ENCODE measurements around the gene CETN2. TPM values are rescaled to one million over a fixed set of nuclear protein-coding genes. Genes with fewer than 3 reads are reported as not detected.
A peak's percentile ranks its signal among the peaks of the same experiment; 100 is the strongest.

Gene CETN2
- total RNA-seq: 25.0 and 28.0 TPM in 2 replicates

DNA sequence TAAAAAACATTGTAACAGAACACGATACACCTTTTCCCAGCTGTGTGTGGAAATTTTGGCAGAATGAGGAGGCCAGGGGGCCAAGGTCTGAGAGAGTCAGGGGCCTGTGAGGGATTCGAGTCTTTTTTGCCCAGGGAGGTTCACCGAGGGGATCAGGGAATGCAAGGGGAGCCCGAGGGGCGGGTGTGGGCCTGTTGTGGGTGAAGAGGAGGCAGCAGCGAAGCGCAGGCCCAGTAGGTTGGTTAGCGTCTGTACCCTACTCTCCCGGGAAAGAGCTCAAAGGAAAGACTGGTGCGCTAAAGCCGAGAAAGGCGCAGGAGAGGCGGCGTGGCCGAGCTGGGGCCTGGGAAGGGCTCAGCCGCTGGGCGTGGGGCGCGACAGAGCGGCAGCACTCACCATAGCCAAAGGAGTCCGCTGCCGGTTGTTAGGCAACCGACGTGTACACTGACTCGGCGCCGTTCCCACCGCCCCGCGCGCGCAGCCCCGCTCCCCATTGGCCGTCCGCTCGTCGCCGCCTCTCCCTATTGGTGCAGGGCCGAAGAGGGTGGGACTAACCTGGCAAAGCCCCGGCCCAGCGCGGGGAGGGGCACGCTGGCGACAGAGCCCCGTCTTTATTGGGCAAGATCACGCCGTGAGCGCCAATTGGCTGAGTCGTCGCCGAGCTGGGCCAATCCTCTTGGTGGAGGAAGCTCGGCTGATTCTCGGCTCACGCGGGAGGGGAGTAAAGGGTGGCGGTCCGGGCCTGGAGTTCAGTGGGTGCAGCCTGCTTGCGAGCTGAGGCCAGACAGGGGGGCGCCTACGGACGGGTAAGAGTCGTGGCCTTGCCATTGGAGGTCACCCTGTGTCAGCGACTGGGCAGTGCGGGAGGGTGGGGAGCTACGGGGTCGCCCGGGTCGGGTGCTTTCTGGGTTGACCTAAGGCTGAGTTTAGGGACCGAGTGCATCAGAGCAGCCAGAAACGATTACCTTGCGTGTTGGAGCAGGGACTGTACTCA, at the start of gene CETN2, which contains the start of gene NSDHL:
Gene CETN2 (minus strand): TSS at position 446 of the 994 bp plus-strand sequence. CDS start 47 bp downstream, at position 399.
Gene NSDHL (plus strand): TSS at position 752 of the 994 bp plus-strand sequence. CDS start 15,262 bp downstream, outside the sequence.
- FAIRE-seq: no peak

DNA sequence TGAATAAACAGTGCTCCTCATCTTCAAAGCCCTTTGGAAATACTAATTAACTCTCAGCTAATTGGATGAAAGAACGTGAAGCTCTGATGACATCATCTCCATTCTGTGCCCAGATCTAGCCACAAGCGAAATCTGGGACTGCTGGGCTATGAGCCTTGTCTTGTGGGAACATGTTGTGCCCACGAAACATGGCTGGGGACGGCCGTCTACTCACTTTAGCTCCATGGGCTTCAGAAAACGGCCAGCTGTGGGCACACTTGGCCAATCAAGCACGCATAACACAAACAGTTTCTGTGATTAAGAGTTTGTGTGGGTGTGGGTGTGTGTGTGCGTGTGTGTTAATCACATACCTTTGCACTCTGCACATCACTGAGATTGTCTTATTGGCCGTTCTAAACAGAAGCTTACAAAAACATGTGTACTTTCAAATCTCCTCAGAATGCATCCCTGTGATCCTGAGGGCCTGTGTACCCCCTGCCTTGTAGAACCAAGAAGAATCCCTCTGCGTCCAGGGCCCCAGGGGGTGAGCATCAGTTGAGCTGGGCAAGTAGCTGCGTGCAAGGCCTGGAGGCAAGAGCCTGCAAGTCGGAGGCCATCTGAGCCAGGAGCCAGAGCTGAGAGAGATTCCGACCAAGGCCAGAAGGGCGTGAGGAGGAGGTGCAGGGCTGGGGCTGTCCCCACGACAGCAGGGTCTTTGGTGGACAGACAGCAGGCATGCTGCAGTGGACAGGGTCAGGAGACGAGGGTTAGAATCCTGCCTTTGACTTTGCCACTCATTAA, 48.6 kb upstream of the CETN2 start:
- FAIRE-seq: peak; percentile 80
- H3K36me3 ChIP-seq (ENCODE audit: control insufficient read depth, insufficient read depth, low read length): no peaks in the 10 kb centered on the region
- TF ChIP-seq, protein P1, sequence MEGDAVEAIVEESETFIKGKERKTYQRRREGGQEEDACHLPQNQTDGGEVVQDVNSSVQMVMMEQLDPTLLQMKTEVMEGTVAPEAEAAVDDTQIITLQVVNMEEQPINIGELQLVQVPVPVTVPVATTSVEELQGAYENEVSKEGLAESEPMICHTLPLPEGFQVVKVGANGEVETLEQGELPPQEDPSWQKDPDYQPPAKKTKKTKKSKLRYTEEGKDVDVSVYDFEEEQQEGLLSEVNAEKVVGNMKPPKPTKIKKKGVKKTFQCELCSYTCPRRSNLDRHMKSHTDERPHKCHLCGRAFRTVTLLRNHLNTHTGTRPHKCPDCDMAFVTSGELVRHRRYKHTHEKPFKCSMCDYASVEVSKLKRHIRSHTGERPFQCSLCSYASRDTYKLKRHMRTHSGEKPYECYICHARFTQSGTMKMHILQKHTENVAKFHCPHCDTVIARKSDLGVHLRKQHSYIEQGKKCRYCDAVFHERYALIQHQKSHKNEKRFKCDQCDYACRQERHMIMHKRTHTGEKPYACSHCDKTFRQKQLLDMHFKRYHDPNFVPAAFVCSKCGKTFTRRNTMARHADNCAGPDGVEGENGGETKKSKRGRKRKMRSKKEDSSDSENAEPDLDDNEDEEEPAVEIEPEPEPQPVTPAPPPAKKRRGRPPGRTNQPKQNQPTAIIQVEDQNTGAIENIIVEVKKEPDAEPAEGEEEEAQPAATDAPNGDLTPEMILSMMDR (IDR thresholded peaks at IDR 0.05; ENCODE audit: insufficient read depth, low read length, severe bottlenecking): peak; percentile 22
- peak; percentile 90 for DNase-seq (ENCODE audit: low read depth)
- H3K27me3 ChIP-seq (ENCODE audit: control insufficient read depth, insufficient read depth, low read length): no peaks in the 10 kb centered on the region
- H3K4me3 ChIP-seq (ENCODE audit: low read depth, low read length): no peak overlapping the region

More for the DNA sequence above, at the start of gene CETN2, which contains the start of gene NSDHL:
- DNase-seq (ENCODE audit: low read depth): peak; percentile 88
- Histone ChIP-seq H3K27me3 (ENCODE audit: control insufficient read depth, insufficient read depth, low read length) (no peaks in the 10 kb centered on the region), H3K36me3 (ENCODE audit: control insufficient read depth, insufficient read depth, low read length) (peaks cover 2% of the 10 kb centered on the region), H3K4me3 (ENCODE audit: low read depth, low read length) (peak within 1 kb of the TSS; percentile 56)
- TF ChIP-seq, protein P1 (IDR thresholded peaks at IDR 0.05; ENCODE audit: insufficient read depth, low read length, severe bottlenecking): no peak

DNA sequence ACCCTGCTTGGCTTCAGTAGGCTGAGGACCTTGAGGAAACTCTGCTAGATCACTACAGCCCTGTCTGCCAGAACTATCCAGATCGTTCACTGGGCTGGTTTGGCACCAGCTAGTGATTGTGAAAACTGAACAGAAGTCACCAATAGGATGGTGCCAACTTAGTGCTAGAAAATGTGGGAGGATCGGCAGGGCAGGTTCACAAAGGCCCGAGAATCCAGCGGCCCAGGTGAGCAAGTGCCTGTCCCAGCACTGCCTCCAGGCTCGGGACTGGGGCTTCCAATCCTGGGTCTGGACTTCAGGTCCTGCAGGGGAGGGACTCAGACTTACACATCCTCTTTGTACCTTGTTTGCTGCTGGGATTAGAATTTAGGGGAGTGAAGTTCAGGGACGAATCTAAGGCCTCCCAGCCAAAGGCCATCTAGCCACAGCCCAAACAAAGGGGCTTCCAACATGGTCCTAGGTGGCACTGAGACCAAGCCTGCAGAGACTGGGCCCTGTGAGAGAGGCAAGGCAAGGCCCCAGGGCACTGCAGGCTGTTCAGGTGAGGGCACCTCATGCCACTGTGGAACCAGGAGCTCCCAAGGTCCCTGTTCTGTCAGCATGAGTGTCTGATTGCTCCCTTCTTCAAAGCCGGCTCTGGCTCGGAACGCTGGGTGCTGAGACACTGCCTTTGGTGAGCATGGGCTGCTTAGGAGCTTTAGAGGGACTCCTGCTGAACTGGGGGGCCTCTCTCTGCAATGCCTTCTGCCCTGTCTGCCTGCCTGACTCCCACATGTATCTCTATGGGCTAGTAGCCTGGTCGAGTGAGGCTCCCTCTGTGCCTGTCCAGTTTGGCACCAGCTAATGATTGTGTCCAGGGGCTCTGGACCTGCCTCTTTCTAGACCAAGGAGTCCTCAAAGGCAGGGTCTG, 46.6 kb upstream of the CETN2 start:
- no peaks in the 10 kb centered on the region for H3K27me3 ChIP-seq (ENCODE audit: control insufficient read depth, insufficient read depth, low read length)
- DNase-seq (ENCODE audit: low read depth): peak; percentile 67
- H3K36me3 ChIP-seq (ENCODE audit: control insufficient read depth, insufficient read depth, low read length): no peaks in the 10 kb centered on the region
- TF ChIP-seq, protein P1 (IDR thresholded peaks at IDR 0.05; ENCODE audit: insufficient read depth, low read length, severe bottlenecking): no peak
- H3K4me3 ChIP-seq (ENCODE audit: low read depth, low read length): no peak overlapping the region
- FAIRE-seq: peak; percentile 85

DNA sequence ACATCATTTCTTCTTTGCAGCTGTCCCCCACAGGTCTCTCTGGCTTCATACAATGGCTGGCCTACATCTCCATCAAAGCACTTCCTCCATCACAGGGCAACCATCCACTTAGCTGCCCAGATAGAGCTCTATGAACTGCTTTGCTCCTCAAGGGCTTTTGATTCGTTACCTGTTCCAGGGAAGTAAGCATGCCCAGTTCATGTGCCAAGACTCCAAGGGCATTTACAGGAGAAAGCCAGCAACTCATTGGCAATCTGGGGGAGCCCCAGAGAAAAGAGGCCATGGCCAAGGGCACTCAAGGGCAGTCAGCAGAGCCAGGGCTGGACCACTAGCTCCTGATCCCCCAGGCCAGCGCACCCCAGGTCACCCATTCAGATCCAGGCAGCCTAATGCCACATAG, 42.8 kb upstream of the CETN2 start:
- TF ChIP-seq, protein P1 (IDR thresholded peaks at IDR 0.05; ENCODE audit: insufficient read depth, low read length, severe bottlenecking): no peak
- DNase-seq (ENCODE audit: low read depth) (no peak), FAIRE-seq (no peak)
- Histone ChIP-seq H3K27me3 (ENCODE audit: control insufficient read depth, insufficient read depth, low read length) (no peaks in the 10 kb centered on the region), H3K4me3 (ENCODE audit: low read depth, low read length) (no peak overlapping the region), H3K36me3 (ENCODE audit: control insufficient read depth, insufficient read depth, low read length) (peaks cover 2% of the 10 kb centered on the region)

DNA sequence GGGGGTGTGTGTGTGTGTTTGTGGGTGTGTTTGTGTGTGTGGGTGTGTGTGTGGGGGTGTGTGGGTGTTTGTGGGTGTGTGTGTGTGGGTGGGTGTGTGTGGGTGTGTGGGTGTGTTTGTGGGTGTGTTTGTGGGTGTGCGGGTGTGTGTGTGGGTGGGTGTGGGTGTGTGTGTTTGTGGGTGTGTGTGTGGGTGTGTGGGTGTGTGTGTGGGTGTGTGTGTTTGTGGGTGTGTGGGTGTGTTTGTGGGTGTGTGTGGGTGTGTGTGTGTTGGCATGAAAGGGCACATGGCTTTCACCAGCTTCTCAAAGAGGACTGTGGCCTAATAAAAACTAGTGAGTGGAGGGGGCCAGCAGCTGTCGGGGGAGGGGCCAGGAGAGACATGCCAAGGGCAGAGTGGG, 42.0 kb upstream of the CETN2 start:
- TF ChIP-seq, protein P1 (IDR thresholded peaks at IDR 0.05; ENCODE audit: insufficient read depth, low read length, severe bottlenecking): no peak
- Histone ChIP-seq H3K4me3 (ENCODE audit: low read depth, low read length) (no peak overlapping the region), H3K36me3 (ENCODE audit: control insufficient read depth, insufficient read depth, low read length) (peaks cover 3% of the 10 kb centered on the region), H3K27me3 (ENCODE audit: control insufficient read depth, insufficient read depth, low read length) (no peaks in the 10 kb centered on the region)
- DNase-seq (ENCODE audit: low read depth) (no peak), FAIRE-seq (no peak)
